ENCODE measurements around the gene OTX2. TPM values are rescaled to one million over a fixed set of nuclear protein-coding genes. Genes with fewer than 3 reads are reported as not detected.

Gene OTX2
- total RNA-seq, result not detected in 2 replicates

DNA sequence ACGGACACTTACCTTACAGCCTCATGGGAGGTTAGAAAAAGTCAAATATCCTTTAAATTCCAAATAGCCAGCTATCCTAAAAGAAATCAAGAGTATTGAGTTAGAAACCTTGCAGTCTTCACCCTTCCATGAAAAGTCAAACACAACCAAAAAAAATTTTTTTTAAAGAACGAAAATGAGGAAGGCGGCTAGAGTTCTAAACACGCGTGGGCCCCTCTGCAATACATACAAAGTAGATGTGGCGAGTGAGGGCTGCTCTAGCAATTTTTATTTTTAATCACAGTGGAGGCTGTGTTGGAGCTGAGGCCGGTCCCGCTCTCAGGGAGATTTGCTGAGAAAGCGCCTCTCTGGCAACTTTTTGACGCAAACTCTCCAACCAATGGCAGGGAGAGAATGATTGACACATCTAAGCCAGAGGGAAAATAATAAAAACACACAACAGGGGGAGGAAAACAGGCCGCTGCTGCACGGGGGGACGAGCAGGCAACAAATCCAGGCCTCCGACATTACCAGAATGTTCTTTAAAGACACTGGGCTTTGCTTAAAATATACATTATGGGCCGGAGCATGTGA, at the start of gene OTX2:
Gene OTX2, minus strand, starts transcription at position 333 of the 573 bp plus-strand sequence. CDS start 5,023 bp downstream, outside the sequence.
- intact Hi-C loops (cut with micrococcal nuclease), result loop anchor here (10.0 kb wide), 1 partner anchor 505 kb away; no protein-coding TSS in a partner anchor

- intact Hi-C loops (cut with micrococcal nuclease), result no loop called here
Observed at GRCh38 chr14:56858422-56858821, 48.1 kb upstream of the OTX2 start.

DNA sequence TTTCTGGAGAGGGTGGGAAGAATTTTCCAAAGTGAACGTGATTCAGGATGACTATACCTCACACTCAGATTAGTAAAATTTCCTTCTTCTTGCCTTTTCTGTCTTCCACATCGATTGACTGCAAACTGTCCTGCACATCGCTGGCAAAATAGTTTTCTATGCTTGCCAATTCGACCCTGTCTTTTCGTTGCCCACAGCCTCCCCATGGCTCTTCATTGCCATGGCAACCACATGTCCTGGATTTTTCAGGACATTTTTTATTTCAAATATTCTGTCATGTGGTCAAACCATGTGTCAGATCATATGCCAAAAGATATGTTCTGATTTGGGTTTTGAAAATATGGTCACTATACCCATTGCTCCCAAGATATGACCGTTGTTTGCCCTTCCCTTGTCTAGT, 46.9 kb upstream of the OTX2 start:
- intact Hi-C loops (cut with micrococcal nuclease), result no loop called here

DNA sequence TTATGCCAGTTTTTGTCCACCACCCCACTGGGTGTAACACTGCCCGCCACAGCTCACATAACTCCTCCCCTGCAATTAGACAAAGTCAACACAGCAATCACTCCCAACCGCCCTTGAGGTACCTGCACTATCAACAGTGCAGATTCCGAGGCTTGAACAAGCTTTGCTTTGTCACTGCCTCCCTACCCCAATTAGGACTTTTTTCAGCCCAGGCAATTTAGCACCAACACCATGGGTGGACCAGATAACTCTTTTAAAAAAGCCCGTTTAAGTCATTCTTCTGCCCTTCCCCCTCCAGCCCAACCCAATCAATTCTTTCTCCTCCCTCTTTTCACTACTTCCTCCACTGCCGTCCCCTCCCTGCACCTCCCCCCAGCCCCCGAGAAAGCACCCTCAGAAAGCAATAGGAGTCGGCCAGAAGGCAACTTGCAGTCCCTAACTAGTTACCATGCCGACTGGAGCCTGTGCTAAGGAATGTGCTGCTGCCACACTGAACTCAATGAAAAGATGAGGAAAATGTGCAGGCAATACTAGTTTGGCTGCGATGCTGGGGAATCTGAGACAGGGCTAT, 45.7 kb upstream of the OTX2 start:
- intact Hi-C loops (cut with micrococcal nuclease), result no loop called here

GRCh38 chr14:56854325-56854724, 44.0 kb upstream of the OTX2 start:
- intact Hi-C loops (cut with micrococcal nuclease), result no loop called here

DNA sequence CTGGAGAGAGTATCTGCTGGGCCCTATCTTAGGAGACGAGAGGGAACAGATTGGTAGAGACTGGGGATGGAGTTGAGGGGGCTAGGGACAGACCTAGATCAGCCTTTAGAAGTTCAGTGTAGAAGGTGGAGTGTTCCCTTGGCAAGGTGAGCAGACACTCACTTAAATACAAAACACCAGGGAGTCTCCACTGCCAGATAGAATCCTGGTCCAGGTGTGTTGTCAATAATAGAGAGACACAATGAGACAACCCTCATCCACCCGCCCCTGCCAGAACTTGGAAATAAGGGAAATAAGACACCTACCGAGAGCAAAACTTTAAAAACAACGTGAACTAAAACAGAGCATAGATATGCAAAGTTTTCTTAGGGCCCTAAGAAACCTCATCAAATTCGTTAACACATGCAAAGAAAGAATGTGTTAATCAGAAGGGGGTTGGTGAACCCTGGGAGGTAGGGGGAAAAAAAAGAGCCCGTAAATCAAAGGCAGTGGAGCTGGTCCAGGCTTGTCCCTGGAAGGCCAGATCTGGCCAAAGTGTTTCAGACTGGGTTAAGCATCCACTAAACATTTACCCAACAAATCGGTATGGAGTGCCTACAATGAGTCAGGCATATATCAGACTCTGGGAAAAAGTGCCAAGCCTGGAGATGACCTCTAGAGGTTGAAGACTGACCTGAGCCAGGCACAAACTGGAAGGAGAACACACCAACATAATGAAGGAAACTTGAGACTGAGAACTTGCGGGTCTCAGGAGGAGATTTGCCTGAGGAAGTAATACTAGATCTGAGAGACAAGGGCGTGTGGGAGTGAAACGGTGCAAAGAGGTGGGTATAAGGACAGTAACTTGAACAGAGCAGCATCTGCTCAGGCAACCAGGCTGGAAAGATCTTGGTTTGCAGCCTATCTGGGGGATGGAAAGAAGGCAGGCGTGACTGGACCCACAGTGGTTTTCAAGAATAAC, 37.0 kb upstream of the OTX2 start:
- intact Hi-C loops (cut with micrococcal nuclease), result no loop called here

DNA sequence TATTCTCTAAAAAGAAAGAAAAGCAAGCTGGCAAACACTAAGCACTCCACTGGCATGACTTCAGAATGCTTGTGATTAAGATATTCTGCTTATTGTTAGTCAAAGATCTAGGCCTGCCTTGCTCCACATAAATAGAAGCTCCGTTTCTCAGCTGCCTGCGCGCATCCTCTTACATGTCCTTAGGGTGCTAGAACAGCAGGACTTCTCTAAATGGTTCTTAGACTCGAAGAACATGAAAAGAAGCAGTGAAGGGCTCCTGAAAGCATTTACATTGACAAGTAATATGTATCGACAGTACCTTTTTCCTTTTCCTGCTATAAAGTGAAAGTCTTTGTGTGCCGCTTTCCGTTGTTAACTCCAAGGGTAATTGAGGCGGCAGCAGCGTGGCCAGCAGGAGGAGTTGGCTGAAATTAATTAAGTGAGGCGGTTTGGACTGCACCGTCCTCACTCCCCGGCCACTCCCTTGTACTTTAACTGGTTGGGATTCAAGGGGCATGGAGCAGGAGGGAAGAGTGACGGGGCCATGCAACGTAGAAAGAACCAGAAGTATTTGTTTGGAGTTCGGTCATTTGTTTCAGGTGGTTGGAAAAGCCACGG, 34.2 kb upstream of the OTX2 start:
- intact Hi-C loops (cut with micrococcal nuclease), result no loop called here

DNA sequence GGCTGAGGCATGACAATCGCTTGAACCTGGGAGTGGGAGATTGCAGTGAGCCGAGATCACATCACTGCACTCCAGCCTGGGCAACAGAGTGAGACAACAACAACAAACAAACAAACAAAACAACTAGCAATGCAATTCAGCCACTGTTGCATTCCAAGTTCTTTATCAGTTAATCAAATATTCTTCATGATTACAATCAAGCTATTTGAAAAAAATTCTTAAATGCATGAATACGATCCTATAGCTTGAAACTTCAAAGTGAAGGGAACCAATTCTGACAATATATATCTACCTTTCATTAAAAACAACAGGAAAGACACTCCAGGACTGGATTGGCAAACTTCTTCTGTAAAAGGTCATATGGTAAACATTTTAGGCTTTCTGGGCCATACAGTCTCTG, 31.3 kb upstream of the OTX2 start:
- intact Hi-C loops (cut with micrococcal nuclease), result no loop called here

GRCh38 chr14:56840221-56840620, 29.9 kb upstream of the OTX2 start:
- intact Hi-C loops (cut with micrococcal nuclease), result no loop called here

DNA sequence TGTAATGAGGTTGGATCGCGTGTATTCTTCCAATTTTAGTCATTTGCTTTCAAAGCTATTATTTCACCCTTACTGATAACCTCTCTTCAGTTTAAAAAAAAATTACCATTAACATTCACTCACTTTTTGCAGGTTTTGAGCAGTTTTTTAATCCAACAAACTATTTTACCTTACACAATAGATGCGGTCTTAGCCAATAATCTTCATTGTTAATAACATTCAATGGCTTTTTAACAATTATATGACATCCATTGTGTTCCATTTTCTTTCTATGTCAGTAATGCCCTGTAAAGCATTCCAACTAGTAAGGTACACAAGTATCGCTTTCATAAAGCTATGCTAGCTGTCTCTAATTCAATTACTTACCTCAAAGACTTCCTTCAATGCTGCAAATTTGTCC, 18.9 kb upstream of the OTX2 start:
- intact Hi-C loops (cut with micrococcal nuclease), result no loop called here

DNA sequence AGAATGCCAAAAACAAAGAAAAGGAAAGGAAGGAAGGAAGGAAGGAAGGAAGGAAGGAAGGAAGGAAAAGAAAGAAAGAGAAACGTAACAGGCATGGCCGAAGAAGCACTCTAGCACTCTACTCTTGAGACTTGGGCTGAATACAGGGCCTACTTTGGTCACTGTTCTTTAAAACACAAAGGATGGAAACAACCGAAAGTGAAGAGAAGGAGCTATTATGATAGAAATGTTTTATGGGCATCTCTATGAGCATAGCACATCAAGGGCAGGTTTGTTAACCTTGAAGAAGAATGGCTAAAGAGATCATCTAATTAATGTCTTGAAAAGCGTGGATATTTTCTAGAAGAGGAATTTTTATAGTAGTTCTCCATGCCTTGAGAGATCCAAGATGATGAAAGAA, 15.9 kb upstream of the OTX2 start:
- intact Hi-C loops (cut with micrococcal nuclease), result no loop called here

- intact Hi-C loops (cut with micrococcal nuclease), result no loop called here
Observed at GRCh38 chr14:56821805-56822610, 11.7 kb upstream of the OTX2 start.

GRCh38 chr14:56821177-56821576, 10.9 kb upstream of the OTX2 start:
- intact Hi-C loops (cut with micrococcal nuclease), result no loop called here

DNA sequence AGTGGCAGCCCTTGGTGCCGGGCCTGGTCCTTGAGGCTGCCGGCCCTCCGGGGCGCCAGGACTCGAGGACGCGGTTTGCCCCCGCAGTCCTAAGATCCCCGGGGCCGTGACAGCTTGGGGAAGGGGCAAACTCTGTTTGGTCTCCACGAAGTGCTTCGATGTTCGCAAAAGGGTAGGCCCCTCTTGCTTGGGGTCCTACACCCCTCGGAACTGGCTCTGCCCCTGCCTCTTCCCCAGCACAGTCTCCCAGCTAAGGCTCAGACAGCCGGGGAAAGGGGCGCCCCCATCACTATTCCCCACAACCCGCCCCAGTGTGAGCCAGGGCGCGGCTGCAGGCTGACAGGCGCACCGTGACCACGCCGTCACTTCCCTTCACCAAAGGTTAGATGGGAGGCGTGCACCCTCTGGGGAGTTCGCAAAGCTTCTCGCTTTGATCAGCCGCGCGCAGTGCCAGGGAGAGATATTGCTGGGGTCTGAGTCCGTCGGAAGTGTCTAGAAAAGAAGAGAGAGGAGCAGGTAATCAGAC, 7.2 kb upstream of the OTX2 start:
- intact Hi-C loops (cut with micrococcal nuclease), result loop anchor here (2.0 to 10.0 kb wide), 2 partner anchors 19 to 497 kb away; no protein-coding TSS in a partner anchor

DNA sequence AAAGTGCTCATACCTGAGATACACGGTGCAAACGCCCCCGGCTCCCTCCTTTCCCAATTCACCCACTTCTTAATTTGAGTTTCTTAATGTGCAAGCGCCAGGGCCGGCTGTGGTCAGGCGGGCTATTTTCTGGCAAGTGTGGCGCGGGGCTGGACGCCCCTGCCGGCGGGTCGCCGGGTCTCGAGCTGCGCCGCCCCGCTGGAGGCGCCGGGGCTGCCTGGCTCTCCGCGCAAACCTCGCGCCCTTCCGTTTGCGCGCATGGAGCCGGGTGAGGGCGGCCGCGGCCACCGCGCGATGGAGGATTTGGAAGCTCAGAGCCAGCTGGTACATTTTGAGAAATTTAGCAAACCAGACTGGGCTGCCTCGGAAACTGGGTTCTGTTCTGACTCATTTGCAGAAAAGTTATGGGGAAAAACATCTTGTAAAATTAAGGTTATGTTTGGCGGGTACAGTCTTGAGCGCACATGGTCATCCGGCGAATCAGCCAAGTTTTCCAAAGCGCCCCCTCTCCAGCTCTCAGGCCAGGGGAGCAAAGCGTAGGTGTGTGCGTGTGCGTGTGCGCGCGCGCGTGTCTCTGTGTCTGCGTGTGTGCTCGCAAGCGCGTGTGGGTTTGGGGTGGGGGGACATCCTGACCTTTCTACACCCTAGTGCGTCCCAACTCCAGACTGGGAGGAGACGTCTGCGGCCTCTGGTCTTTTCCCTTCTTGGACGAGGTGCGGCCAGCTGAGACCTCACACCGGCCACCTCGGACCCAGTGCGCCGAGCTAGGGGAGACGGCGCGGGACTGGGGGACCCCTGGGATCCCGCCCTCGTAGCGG, 6.5 kb upstream of the OTX2 start:
- intact Hi-C loops (cut with micrococcal nuclease), result loop anchor here (2.0 to 10.0 kb wide), 2 partner anchors 18 to 498 kb away; no protein-coding TSS in a partner anchor

- intact Hi-C loops (cut with micrococcal nuclease), result loop anchor here (2.0 to 10.0 kb wide), 2 partner anchors 17 to 499 kb away; no protein-coding TSS in a partner anchor
Observed at GRCh38 chr14:56815745-56816144, 5.5 kb upstream of the OTX2 start.

DNA sequence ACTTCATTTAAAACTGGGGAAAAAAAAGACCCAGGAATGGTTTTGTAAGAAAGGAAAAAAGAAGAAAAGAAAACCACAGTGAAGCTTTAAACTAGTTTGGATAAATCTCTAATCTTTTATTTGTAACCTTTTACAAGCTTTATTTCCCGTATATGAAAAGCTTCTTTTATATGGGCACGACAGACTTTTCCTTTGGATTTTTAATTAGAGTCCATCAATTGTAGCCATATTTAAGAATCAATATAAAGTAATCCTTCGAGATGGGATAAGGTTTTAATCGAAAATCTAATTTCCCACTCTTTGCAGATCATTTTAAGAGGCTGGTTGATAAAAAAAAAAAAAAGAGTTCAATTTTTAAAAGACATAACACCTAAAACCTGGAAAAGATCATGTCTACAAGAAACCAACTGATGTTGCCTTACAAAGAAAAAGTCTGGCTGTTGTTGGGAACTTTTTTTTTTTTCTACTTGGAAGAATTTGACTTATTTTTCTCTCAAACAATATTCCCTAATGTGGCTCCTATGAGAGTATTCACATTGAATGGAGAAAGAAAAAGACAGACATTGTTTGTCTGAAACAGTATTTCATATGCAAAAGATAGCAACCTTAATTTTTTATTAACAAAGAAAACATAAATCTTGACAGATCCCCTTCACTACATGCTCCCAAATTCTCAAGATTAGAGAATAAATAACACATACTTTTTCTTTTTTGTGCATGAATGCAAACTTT, 4.9 kb upstream of the OTX2 start:
- intact Hi-C loops (cut with micrococcal nuclease), result loop anchor here (10.0 kb wide), 1 partner anchor 500 kb away; no protein-coding TSS in a partner anchor

GRCh38 chr14:56814519-56814959, 4.3 kb upstream of the OTX2 start:
- intact Hi-C loops (cut with micrococcal nuclease), result loop anchor here (10.0 kb wide), 1 partner anchor 500 kb away; no protein-coding TSS in a partner anchor

- intact Hi-C loops (cut with micrococcal nuclease), result loop anchor here (10.0 kb wide), 1 partner anchor 502 kb away; no protein-coding TSS in a partner anchor
Observed at GRCh38 chr14:56813143-56813551, 2.9 kb upstream of the OTX2 start.
